ENCODE results near the gene SIRT2.
"Not testable (repeated sequence)": the region's sequence is repeated elsewhere in the genome, so short reads cannot be mapped to it uniquely, and the experiment has no call there.

SIRT2 gene

GRCh38 chr19:38862321-38863059, 36.9 kb downstream of the SIRT2 start:
- DNase-seq: no peak

- DNase-seq: no peak
These were observed 38.0 kb downstream of the SIRT2 start for GRCh38 chr19:38861368-38861767.

- not testable (repeated sequence) for DNase-seq
These were observed 39.7 kb downstream of the SIRT2 start for GRCh38 chr19:38859631-38860204.

GRCh38 chr19:38856813-38857212, 42.6 kb downstream of the SIRT2 start:
- no peak for DNase-seq

- DNase-seq: not testable (repeated sequence)
These were observed 43.7 kb downstream of the SIRT2 start for GRCh38 chr19:38855751-38856150.

- not testable (repeated sequence) for DNase-seq
These were observed 44.5 kb downstream of the SIRT2 start for GRCh38 chr19:38854961-38855360.

GRCh38 chr19:38853214-38853613, 46.2 kb downstream of the SIRT2 start:
- DNase-seq: no peak

GRCh38 chr19:38852231-38853044, 47.0 kb downstream of the SIRT2 start:
- DNase-seq: peak; percentile 34

GRCh38 chr19:38851622-38852230, 47.7 kb downstream of the SIRT2 start:
- DNase-seq: peak; percentile 92

GRCh38 chr19:38850976-38851621, 48.3 kb downstream of the SIRT2 start:
- peak; percentile 39 for DNase-seq

GRCh38 chr19:38850436-38850975, 48.9 kb downstream of the SIRT2 start:
- DNase-seq: no peak

GRCh38 chr19:38849860-38850435, 49.5 kb downstream of the SIRT2 start, which contains the start of gene HNRNPL:
Gene HNRNPL, minus strand, starts transcription at chr19:38849986. Its CDS starts 20 bp downstream, at chr19:38849966.
- DNase-seq: peak; percentile 100

- peak; percentile 93 for DNase-seq
These were observed 50.1 kb downstream of the SIRT2 start for GRCh38 chr19:38849147-38849859.

- no peak for DNase-seq
These were observed 50.9 kb downstream of the SIRT2 start for GRCh38 chr19:38848299-38849146.

- no peak for DNase-seq
These were observed 53.3 kb downstream of the SIRT2 start for GRCh38 chr19:38846097-38846496.

- DNase-seq: no peak
These were observed 53.9 kb downstream of the SIRT2 start for GRCh38 chr19:38845374-38846024.

- DNase-seq: no peak
These were observed 55.2 kb downstream of the SIRT2 start for GRCh38 chr19:38844093-38844686.

- no peak for DNase-seq
These were observed 56.2 kb downstream of the SIRT2 start for GRCh38 chr19:38843175-38843758.

Data from midbrain (tissue), 1 donor.